Ascending aorta (tissue), 2 donors: ENCODE data around the gene ZNF79. TPM values are rescaled to one million over a fixed set of nuclear protein-coding genes. Genes with fewer than 3 reads are reported as not detected.

Experiments used
- DNase-seq, 2 donors: peaks; one replicate each; pipeline ENCODE4 v3.0.0-alpha.2; 2019; ENCODE audit warnings: low spot score in 2 of 2
- H3K27ac ChIP-seq, 2 donors: fragments of 200-600 bp; sonication (generic); one replicate each; pipeline ENCODE4 v1.5.1; 2016 to 2017; ENCODE audit warnings: mild to moderate bottlenecking in 1 of 2
- H3K27me3 ChIP-seq: fragments of 200-600 bp; sonication (generic); one replicate; pipeline ENCODE4 v1.5.1; 2017
- H3K36me3 ChIP-seq, 2 donors: fragments of 200-600 bp; sonication (generic); one replicate each; pipeline ENCODE4 v1.5.1; 2016
- H3K4me1 ChIP-seq, 2 donors: fragments of 200-600 bp; sonication (generic); one replicate each; pipeline ENCODE4 v1.5.1; 2016 to 2017; ENCODE audit warnings: mild to moderate bottlenecking in 1 of 2
- H3K4me3 ChIP-seq, 2 donors: fragments of 200-600 bp; sonication (generic); one replicate each; pipeline ENCODE4 v1.5.1; 2016 to 2017; ENCODE audit warnings: mild to moderate bottlenecking in 1 of 2
- H3K9me3 ChIP-seq, 2 donors: fragments of 200-600 bp; sonication (generic); one replicate each; pipeline ENCODE4 v1.5.1; 2016
- CTCF ChIP-seq, 3 experiments: fragments of 200-600 bp in 2 of 3; fragments of 450-650 bp in 1 of 3; sonication (generic) in 2 of 3; IDR thresholded peaks; one replicate each; pipeline ENCODE4 v1.5.1; 2016 to 2019; ENCODE audit warnings: antibody characterized with exemption in 3 of 3, mild to moderate bottlenecking in 1 of 3, moderate library complexity in 1 of 3
- intact Hi-C: fragments of 100-400 bp; cut with DNase I; formaldehyde crosslinking; loops from one replicate; pipeline ENCODE4 v1.15.1; 2023
- total RNA-seq: library from RNA; depleted of rRNA; stranded (reverse); fragments of >200 nt; gene quantifications from one replicate; pipeline ENCODE4 v1.1.0, GENCODE V29; 2016

The ZNF79 gene
- total RNA-seq, 1 donor from 2014 or later: 2.9 TPM

GRCh38 chr9:127473932-127474331 is 49.8 kb downstream of the ZNF79 start:
- no peak for TF ChIP-seq CTCF (IDR thresholded peaks at IDR 0.05)
- intact Hi-C loops: no loop called here
- no peaks in the 10 kb centered on the region for H3K9me3 ChIP-seq
- no peaks in the 10 kb centered on the region for H3K4me1 ChIP-seq
- no peak overlapping the region for H3K27ac ChIP-seq
- no peak overlapping the region for H3K4me3 ChIP-seq
- no peaks in the 10 kb centered on the region for H3K27me3 ChIP-seq
- no peak for DNase-seq
- H3K36me3 ChIP-seq: peaks cover 53 to 70% of the 10 kb centered on the region in 2 donors

GRCh38 chr9:127474592-127474991 is 50.4 kb downstream of the ZNF79 start:
- Histone ChIP-seq H3K4me3 (no peak overlapping the region), H3K27ac (no peak overlapping the region), H3K36me3 (peaks cover 55 to 74% of the 10 kb centered on the region in 2 donors), H3K27me3 (no peaks in the 10 kb centered on the region), H3K9me3 (no peaks in the 10 kb centered on the region), H3K4me1 (no peaks in the 10 kb centered on the region)
- TF ChIP-seq CTCF (IDR thresholded peaks at IDR 0.05): no peak
- no peak for DNase-seq
- intact Hi-C loops: no loop called here

- no peak overlapping the region for H3K4me3 ChIP-seq
- intact Hi-C loops: no loop called here
- no peak for TF ChIP-seq CTCF (IDR thresholded peaks at IDR 0.05)
- H3K36me3 ChIP-seq: peaks cover 57 to 82% of the 10 kb centered on the region in 2 donors
- no peaks in the 10 kb centered on the region for H3K9me3 ChIP-seq
- no peaks in the 10 kb centered on the region for H3K4me1 ChIP-seq
- no peak overlapping the region for H3K27ac ChIP-seq
- no peak for DNase-seq
- H3K27me3 ChIP-seq: no peaks in the 10 kb centered on the region
Measured at GRCh38 chr9:127479507-127480081, 55.4 kb downstream of the ZNF79 start.

DNA sequence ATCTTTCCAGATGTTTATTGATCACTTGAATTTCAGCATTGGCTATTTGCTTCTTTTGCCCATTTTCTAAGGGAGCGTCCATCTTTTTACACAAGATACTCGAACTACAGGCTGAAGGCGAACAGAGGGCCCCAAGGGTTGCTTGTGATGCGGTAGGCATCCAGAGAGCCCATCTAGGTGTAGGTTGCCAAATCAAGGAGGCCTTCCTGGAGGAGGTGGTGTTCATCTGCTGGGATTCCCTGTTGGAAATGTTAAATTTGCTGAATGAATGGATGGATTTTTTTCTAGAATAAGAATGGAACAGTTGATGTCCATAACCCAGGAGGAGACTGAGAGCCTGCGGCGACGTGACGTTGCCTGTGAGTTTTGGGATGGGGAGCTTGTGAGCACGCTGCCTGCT is 58.5 kb downstream of the ZNF79 start:
- intact Hi-C loops: no loop called here
- Histone ChIP-seq H3K4me3 (no peak overlapping the region), H3K27ac (no peak overlapping the region), H3K36me3 (peaks cover 66 to 86% of the 10 kb centered on the region in 2 donors), H3K9me3 (no peaks in the 10 kb centered on the region), H3K27me3 (no peaks in the 10 kb centered on the region), H3K4me1 (no peaks in the 10 kb centered on the region)
- TF ChIP-seq CTCF (IDR thresholded peaks at IDR 0.05): no peak
- DNase-seq: no peak

GRCh38 chr9:127485995-127486394 is 61.8 kb downstream of the ZNF79 start:
- Histone ChIP-seq H3K27me3 (no peaks in the 10 kb centered on the region), H3K27ac (no peak overlapping the region), H3K4me3 (no peak overlapping the region), H3K9me3 (no peaks in the 10 kb centered on the region), H3K36me3 (peaks cover 51 to 87% of the 10 kb centered on the region in 2 donors), H3K4me1 (no peaks in the 10 kb centered on the region)
- intact Hi-C loops: no loop called here
- no peak for TF ChIP-seq CTCF (IDR thresholded peaks at IDR 0.05)
- no peak for DNase-seq

DNA sequence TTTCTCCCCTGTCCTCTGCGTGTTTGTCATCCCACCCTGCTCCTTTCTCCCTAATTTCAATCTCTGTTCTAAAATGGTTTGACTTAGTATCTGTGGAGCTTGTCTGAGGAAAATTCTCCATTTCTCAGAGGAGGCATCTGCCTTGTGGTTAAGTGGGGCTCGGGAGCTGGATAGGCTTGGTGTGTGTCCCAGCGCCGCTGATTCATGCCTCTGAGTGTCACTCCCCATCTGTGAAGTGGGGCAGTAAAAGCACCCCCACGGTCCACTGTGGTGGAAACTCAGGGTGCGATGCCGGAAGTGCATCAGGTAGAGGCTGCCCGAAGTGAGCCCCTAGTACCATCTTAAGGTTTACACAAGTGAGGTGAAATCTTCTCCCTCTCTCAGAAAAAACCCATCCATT is 64.8 kb downstream of the ZNF79 start:
- no peak overlapping the region for H3K27ac ChIP-seq
- intact Hi-C loops: no loop called here
- no peak for TF ChIP-seq CTCF (IDR thresholded peaks at IDR 0.05)
- H3K9me3 ChIP-seq: no peaks in the 10 kb centered on the region
- H3K4me1 ChIP-seq: no peaks in the 10 kb centered on the region
- no peak overlapping the region for H3K4me3 ChIP-seq
- no peak for DNase-seq
- H3K36me3 ChIP-seq: peaks cover 65 to 96% of the 10 kb centered on the region in 2 donors
- no peaks in the 10 kb centered on the region for H3K27me3 ChIP-seq
